GM10847 (cell line): ENCODE data around the gene CAPSL.

Experiments
- POLR2A ChIP-seq: IDR thresholded peaks from 2 replicates; pipeline ENCODE4 v1.6.1; 2011; ENCODE audit not compliant: insufficient read length; ENCODE audit errors: extremely low read depth

CAPSL gene

GRCh38 chr5:35861718-35862117, 76.7 kb downstream of the CAPSL start:
- no peak for TF ChIP-seq POLR2A

GRCh38 chr5:35860686-35861085, 77.7 kb downstream of the CAPSL start:
- TF ChIP-seq POLR2A = no peak

DNA sequence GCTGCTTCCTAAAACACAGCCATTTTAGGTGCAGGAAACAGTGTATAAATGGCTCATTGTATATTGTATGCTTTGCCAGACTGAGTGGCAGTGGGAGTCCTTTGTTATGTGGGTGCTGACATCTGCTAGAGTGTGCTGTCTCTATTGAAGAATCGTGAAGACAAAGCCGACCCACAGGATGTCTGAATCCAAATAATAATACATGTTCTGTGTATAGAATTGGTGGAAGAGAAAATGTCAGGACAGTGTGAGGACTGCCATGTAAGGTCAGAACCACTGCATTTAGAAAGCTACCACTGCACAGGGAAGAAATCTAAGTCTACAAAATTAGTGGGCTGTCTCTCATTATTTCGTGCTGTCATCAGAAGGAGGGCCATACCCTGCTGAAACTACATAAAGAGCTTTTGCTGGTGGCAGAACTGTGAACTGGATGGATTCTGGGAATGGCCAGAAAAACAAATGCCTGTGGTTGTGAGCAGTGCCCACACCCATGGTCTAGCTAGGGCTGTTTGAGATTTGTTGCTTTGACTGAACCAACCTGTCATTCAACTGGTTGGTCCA, 79.2 kb downstream of the CAPSL start:
- no peak for TF ChIP-seq POLR2A

- TF ChIP-seq POLR2A = no peak
These were observed 80.7 kb downstream of the CAPSL start for GRCh38 chr5:35857606-35858205.

DNA sequence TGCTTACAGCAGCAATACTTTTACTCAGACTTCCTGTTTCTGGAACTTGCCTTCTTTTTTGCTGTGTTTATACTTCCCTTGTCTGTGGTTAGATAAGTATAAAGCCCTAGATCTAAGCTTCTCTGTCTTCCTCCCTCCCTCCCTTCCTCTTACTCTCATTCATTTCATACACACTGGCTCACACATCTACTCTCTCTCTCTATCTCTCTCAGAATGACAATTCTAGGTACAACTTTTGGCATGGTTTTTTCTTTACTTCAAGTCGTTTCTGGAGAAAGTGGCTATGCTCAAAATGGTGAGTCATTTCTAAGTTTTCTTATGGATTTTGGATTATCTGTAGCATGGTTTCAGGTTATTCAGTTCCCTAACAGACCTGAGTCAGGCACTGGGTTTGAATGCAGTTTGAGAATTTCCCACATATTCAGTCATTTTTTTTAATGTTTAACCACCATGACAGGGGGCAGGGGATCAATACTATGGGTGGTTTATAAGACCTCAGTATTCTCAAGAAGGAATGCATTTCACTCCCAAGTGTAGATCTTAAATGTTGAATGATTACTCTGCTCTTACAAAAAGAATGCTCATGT, 81.6 kb downstream of the CAPSL start, which contains the start of gene IL7R:
Gene IL7R (plus strand): TSS at position 127 of the 587 bp plus-strand sequence. CDS start 87 bp downstream, at position 214.
- no peak for TF ChIP-seq POLR2A

DNA sequence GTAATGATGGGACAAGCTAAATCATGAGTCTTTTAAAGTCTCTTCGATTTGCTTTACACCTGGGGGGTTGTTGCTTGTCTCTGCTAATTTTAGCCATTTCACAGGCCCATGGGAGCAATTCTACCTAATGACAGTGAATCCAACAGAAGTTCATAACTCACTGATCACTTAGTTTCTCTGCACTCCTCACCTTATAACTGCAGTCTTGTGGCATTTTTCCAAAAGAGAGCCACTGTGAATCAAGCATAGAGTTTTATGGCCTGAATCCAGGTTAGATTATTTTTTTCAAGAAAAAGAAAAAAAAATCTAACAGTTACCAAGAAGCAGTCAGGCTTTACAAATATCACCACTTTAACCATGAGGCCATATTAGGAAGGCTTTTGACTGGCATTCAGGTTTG, 83.2 kb downstream of the CAPSL start:
- TF ChIP-seq POLR2A = no peak
